Progenitor cell of endocrine pancreas (in vitro differentiated cells): ENCODE results near the gene OSBPL8. TPM values are rescaled to one million over a fixed set of nuclear protein-coding genes. Genes with fewer than 3 reads are reported as not detected.
A peak's percentile ranks its signal among the peaks of the same experiment; 100 is the strongest.

ENCODE experiments used
- DNase-seq: peaks from one replicate; pipeline ENCODE4 v3.0.0; 2021; ENCODE audit warnings: low spot score; ENCODE audit not compliant: unreplicated experiment
- H3K27ac Mint-ChIP-seq: 2 replicates; pipeline ENCODE4 v1.8.0; 2021; ENCODE audit warnings: mild to moderate bottlenecking, moderate library complexity, mixed read lengths
- H3K27me3 Mint-ChIP-seq: 2 replicates; pipeline ENCODE4 v1.8.0; 2021; ENCODE audit warnings: mixed read lengths
- H3K36me3 Mint-ChIP-seq: 2 replicates; pipeline ENCODE4 v1.8.0; 2022; ENCODE audit warnings: mixed read lengths; ENCODE audit not compliant: insufficient read depth
- H3K4me1 Mint-ChIP-seq: 2 replicates; pipeline ENCODE4 v1.8.0; 2021; ENCODE audit warnings: low read depth, mixed read lengths
- H3K4me3 Mint-ChIP-seq: 2 replicates; pipeline ENCODE4 v1.8.0; 2021; ENCODE audit warnings: low read depth, mild to moderate bottlenecking, moderate library complexity, mixed read lengths
- H3K9me3 Mint-ChIP-seq: 2 replicates; pipeline ENCODE4 v1.8.0; 2021; ENCODE audit warnings: low read depth, mixed read lengths
- total RNA-seq: library from RNA; stranded (reverse); gene quantifications from 2 replicates; pipeline ENCODE4 v1.2.1, GENCODE V29; 2021
- TF ChIP-seq, protein P1 (sequence below): fragments of 200-600 bp; sonication (generic); IDR thresholded peaks from one replicate; pipeline ENCODE4 v1.5.0; 2021; ENCODE audit warnings: antibody characterized with exemption, mild to moderate bottlenecking; ENCODE audit not compliant: unreplicated experiment

Gene OSBPL8
- total RNA-seq, 1 donor from 2014 or later, result 65.3 TPM

GRCh38 chr12:76549131-76549530, 10.4 kb downstream of the OSBPL8 start:
- no peak for DNase-seq
- H3K27me3 Mint-ChIP-seq, result no peaks in the 10 kb centered on the region
- no peaks in the 10 kb centered on the region for H3K9me3 Mint-ChIP-seq
- H3K27ac Mint-ChIP-seq, result peak overlapping the region; percentile 26
- no peaks in the 10 kb centered on the region for H3K36me3 Mint-ChIP-seq
- H3K4me3 Mint-ChIP-seq, result no peak overlapping the region
- peaks cover 40% of the 10 kb centered on the region for H3K4me1 Mint-ChIP-seq
- TF ChIP-seq, protein P1, sequence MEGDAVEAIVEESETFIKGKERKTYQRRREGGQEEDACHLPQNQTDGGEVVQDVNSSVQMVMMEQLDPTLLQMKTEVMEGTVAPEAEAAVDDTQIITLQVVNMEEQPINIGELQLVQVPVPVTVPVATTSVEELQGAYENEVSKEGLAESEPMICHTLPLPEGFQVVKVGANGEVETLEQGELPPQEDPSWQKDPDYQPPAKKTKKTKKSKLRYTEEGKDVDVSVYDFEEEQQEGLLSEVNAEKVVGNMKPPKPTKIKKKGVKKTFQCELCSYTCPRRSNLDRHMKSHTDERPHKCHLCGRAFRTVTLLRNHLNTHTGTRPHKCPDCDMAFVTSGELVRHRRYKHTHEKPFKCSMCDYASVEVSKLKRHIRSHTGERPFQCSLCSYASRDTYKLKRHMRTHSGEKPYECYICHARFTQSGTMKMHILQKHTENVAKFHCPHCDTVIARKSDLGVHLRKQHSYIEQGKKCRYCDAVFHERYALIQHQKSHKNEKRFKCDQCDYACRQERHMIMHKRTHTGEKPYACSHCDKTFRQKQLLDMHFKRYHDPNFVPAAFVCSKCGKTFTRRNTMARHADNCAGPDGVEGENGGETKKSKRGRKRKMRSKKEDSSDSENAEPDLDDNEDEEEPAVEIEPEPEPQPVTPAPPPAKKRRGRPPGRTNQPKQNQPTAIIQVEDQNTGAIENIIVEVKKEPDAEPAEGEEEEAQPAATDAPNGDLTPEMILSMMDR, result no peak

DNA sequence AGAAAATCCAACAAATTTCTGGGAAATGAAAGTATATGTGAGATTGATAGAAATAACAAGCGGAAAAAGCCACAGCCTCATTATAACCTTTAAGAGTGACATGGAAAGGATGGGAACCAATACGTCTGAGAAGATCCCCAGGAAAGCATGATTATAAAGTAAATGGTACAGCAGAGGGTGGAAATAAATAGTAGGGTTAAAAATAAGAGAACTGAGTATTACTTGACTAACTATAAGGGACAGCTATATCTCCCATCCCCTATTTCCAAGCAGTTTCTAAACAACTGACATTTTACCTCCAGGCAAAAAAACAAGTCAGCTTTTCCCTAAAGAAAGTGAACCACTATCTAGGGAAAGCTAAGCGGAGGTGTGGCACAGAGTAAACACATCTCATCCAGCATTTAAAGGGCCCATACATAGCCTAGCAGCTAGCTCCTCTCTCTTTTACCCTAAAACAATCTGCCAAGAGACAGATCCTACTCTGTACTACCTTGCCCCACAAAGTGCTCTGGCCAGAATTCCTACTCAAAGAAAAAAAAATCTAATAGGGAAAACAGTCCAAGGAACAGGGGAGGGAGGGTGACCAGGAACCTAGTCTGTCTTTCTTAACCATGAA, 11.2 kb downstream of the OSBPL8 start:
- Mint-ChIP-seq H3K4me3 (peak overlapping the region; percentile 6), H3K4me1 (peaks cover 42% of the 10 kb centered on the region), H3K36me3 (no peaks in the 10 kb centered on the region), H3K27ac (peak overlapping the region; percentile 53), H3K9me3 (no peaks in the 10 kb centered on the region), H3K27me3 (no peaks in the 10 kb centered on the region)
- TF ChIP-seq, protein P1, result no peak
- no peak for DNase-seq

DNA sequence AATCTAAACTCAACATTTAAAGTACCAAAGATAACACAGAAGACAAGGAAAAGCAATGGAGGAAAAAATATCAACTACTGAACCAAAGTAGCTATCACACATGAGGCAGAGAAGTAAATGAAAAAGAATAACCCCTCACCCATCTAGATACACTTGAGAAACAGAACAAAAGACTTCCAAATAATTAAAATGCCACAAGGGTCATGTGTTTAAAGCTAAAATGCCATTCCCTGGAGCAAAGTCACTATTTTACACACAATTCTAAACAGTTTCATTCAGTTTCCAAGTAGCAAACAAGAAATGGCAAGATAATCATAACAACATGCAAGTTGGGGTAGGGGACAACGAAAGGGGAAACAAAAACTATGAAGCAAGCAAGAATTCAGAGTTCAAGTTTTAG, 12.0 kb downstream of the OSBPL8 start:
- Mint-ChIP-seq H3K9me3 (no peaks in the 10 kb centered on the region), H3K36me3 (no peaks in the 10 kb centered on the region), H3K4me1 (peaks cover 38% of the 10 kb centered on the region), H3K27me3 (no peaks in the 10 kb centered on the region), H3K27ac (peak overlapping the region; percentile 53), H3K4me3 (peak overlapping the region; percentile 14)
- DNase-seq, result no peak
- TF ChIP-seq, protein P1, result no peak

GRCh38 chr12:76546889-76547288, 12.7 kb downstream of the OSBPL8 start:
- Mint-ChIP-seq H3K4me1 (peaks cover 36% of the 10 kb centered on the region), H3K4me3 (no peak overlapping the region), H3K36me3 (no peaks in the 10 kb centered on the region), H3K27ac (peak overlapping the region; percentile 18), H3K27me3 (no peaks in the 10 kb centered on the region), H3K9me3 (no peaks in the 10 kb centered on the region)
- TF ChIP-seq, protein P1, result no peak
- no peak for DNase-seq

GRCh38 chr12:76545486-76545885, 14.1 kb downstream of the OSBPL8 start:
- no peak overlapping the region for H3K4me3 Mint-ChIP-seq
- H3K27ac Mint-ChIP-seq, result no peak overlapping the region
- TF ChIP-seq, protein P1, result no peak
- no peaks in the 10 kb centered on the region for H3K27me3 Mint-ChIP-seq
- H3K36me3 Mint-ChIP-seq, result no peaks in the 10 kb centered on the region
- DNase-seq, result no peak
- no peaks in the 10 kb centered on the region for H3K9me3 Mint-ChIP-seq
- H3K4me1 Mint-ChIP-seq, result peaks cover 33% of the 10 kb centered on the region
